Activated T-cell treated with anti-CD3 and anti-CD28 coated beads, Interleukin-2, amount 50 U/mL, for 24 hours (primary cell): Measurements from ENCODE around the gene SUB1.
"Not testable (repeated sequence)": the region's sequence is repeated elsewhere in the genome, so short reads cannot be mapped to it uniquely, and the experiment has no call there.

ENCODE experiments used
- DNase-seq: peaks from one replicate; pipeline ENCODE4 v3.0.0-alpha.2; 2020
- H3K27ac Mint-ChIP-seq: 2 replicates; pipeline ENCODE4 v1.8.0; 2020; ENCODE audit warnings: mild to moderate bottlenecking, mixed read lengths
- H3K27me3 Mint-ChIP-seq: 2 replicates; pipeline ENCODE4 v1.8.0; 2020; ENCODE audit warnings: mixed read lengths
- H3K36me3 Mint-ChIP-seq: 2 replicates; pipeline ENCODE4 v1.8.0; 2020; ENCODE audit warnings: low read depth, mixed read lengths
- H3K4me1 Mint-ChIP-seq: 2 replicates; pipeline ENCODE4 v1.8.0; 2020; ENCODE audit warnings: low read depth, mixed read lengths
- H3K4me3 Mint-ChIP-seq: 2 replicates; pipeline ENCODE4 v1.8.0; 2020; ENCODE audit warnings: mild to moderate bottlenecking, moderate library complexity, mixed read lengths
- H3K9me3 Mint-ChIP-seq: 2 replicates; pipeline ENCODE4 v1.8.0; 2020; ENCODE audit warnings: mixed read lengths

Gene SUB1

DNA sequence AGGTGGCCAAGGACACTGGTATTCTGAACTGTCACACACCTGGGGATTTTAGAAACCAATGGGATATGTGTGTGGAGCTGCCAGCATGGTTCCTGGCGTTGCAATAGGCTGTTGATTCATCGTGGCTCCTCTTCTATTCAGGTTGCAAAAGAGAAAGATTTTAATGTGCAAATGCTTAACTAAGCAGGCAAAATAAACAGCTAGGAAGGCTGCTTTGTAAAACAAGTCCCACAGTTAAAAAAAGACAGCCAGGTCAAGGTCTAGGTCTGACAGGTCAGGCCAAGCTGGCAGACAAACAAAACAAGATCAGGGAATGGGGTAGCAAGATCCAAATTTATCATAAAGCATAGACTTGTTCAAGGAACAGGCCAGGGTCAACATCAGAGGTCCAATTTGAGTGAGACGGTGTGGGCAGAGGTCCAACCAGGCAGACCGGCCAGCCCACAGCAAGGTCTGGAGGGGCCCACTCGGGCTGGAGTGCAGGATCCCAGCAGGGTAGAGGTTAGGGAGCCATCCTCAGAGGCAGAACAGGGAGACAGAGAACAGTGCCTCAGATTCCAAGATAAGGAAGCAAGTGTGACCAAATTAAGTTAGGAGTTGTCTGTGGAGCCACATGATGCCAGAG lies 45.6 kb downstream of the SUB1 start:
- DNase-seq: no peak
- Mint-ChIP-seq H3K36me3 (no peaks in the 10 kb centered on the region), H3K9me3 (no peaks in the 10 kb centered on the region), H3K4me3 (no peak overlapping the region), H3K27me3 (no peaks in the 10 kb centered on the region), H3K4me1 (no peaks in the 10 kb centered on the region), H3K27ac (no peak overlapping the region)

DNA sequence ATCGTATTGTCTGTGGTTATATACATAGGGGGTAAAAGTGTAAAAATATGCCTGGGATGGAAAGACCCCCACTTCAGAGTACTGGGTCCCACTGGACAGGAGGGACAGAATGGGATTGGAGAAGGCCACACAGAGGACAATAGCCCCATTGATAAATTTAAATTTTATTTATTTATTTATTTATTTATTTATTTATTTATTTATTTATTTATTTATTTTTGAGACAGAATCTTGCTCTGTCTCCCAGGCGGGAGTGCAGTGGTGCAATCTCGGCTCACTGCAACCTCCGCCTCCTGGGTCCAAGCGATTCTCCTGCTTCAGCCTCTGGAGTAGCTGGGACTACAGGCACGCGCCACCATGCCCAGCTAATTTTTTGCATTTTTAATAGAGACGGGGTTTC lies 47.7 kb downstream of the SUB1 start:
- not testable (repeated sequence) for H3K27ac Mint-ChIP-seq, H3K4me1 Mint-ChIP-seq

DNA sequence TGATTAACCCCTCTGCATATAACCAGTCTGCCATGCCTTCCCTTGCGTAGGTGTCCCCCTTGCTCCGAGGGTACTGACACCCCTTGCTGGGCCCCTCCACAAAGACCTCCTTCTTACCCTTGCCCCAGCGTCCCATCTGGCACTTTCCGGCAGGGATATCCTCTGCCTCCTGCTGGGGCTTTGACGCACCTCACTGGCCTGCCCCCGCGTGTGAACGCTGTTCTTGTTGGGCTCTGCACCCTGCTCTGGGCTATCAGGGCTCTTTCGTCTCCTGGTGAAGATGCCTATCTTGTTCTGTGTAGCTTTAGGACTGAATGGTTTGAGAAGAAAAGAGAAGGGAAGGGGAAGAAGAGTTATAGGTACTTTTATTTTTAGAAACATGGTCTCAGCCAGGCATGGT lies 53.0 kb downstream of the SUB1 start:
- Mint-ChIP-seq H3K4me1 (peaks cover 2% of the 10 kb centered on the region), H3K27me3 (no peaks in the 10 kb centered on the region), H3K9me3 (no peaks in the 10 kb centered on the region), H3K4me3 (no peak overlapping the region), H3K27ac (no peak overlapping the region), H3K36me3 (no peaks in the 10 kb centered on the region)
- no peak for DNase-seq

More for the DNA sequence above, 47.7 kb downstream of the SUB1 start:
- DNase-seq, H3K36me3 Mint-ChIP-seq, H3K9me3 Mint-ChIP-seq, H3K27me3 Mint-ChIP-seq, H3K4me3 Mint-ChIP-seq: not testable (repeated sequence)

DNA sequence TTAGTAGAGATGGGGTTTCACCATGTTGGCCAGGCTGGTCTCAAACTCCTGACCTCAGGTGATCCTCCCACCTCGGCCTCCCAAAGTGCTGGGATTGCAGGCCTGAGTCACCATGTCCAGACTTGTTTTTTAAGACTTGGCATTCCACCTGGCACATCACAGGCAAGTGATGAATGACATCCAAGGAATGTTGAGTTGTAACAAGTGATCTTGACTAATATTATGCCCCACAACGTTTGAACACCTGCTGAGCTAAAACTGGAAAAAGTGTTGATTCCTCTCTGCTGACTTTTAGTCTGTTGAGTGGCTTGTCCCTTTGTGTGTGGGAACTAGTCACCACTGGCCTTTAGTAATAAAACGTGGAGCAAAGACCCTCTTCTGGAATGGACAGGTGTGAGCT lies 54.6 kb downstream of the SUB1 start:
- no peaks in the 10 kb centered on the region for H3K36me3 Mint-ChIP-seq
- H3K4me3 Mint-ChIP-seq: no peak overlapping the region
- H3K27me3 Mint-ChIP-seq: no peaks in the 10 kb centered on the region
- no peak overlapping the region for H3K27ac Mint-ChIP-seq
- H3K9me3 Mint-ChIP-seq: no peaks in the 10 kb centered on the region
- no peak for DNase-seq
- peaks cover 2% of the 10 kb centered on the region for H3K4me1 Mint-ChIP-seq

DNA sequence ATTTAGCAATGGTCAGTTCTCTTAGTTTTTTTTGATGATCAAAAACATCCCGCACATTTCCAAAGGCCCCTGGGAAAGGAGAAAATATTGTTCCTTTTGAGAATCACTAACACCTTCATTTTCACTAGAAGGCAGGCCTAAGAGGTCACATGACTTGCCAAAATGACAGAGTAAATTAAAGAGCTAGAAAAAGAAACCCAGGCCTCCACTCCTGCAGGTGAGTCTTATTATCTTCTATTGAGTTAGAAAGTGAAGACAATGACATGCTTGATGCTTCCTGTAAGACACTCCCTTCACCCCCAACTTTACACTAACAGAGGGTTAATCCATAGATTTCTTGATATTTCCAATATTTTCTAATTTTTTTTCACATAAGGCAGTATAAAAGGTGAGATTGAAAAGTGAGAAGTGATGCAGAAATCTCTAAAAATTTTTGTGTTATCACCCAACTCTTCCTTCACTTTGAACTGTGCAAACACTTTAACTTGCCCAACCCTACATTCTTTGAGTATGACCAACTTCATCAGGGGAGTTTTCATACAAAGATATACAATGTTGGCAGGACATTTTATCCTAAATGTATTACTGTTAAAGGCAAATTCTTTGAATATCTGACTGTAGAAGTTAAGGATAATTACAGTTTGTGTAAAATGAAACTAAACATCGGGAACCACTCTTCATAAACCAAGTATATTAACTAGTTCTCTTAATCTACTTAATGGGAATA lies 57.1 kb downstream of the SUB1 start:
- no peak overlapping the region for H3K4me3 Mint-ChIP-seq
- no peak for DNase-seq

DNA sequence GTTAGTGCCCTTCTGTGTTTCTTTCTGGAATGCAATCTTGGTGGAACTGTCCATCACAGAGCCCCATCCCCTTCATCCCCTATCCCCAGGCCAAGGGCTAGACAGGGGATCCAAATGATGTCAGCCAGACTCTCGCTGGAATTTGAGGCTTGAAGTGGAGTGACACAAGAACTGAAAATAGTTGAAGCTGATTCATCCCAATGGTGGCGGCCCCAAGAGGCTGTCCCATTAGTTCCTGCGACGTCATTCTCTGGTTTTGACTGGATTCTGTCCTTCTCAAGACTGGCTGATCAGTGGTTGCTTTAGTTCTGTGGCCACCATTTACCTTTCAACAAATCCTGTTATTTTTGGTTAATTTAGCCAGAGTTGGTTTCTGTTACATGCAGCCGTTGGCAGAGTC lies 59.9 kb downstream of the SUB1 start:
- no peak overlapping the region for H3K4me3 Mint-ChIP-seq
- H3K27me3 Mint-ChIP-seq: no peaks in the 10 kb centered on the region
- H3K9me3 Mint-ChIP-seq: no peaks in the 10 kb centered on the region
- no peaks in the 10 kb centered on the region for H3K36me3 Mint-ChIP-seq
- peaks cover 2% of the 10 kb centered on the region for H3K4me1 Mint-ChIP-seq
- DNase-seq: no peak
- no peak overlapping the region for H3K27ac Mint-ChIP-seq

More for the DNA sequence above, 57.1 kb downstream of the SUB1 start:
- no peaks in the 10 kb centered on the region for H3K36me3 Mint-ChIP-seq
- H3K27ac Mint-ChIP-seq: no peak overlapping the region
- H3K9me3 Mint-ChIP-seq: no peaks in the 10 kb centered on the region
- H3K4me1 Mint-ChIP-seq: peaks cover 2% of the 10 kb centered on the region
- H3K27me3 Mint-ChIP-seq: no peaks in the 10 kb centered on the region

DNA sequence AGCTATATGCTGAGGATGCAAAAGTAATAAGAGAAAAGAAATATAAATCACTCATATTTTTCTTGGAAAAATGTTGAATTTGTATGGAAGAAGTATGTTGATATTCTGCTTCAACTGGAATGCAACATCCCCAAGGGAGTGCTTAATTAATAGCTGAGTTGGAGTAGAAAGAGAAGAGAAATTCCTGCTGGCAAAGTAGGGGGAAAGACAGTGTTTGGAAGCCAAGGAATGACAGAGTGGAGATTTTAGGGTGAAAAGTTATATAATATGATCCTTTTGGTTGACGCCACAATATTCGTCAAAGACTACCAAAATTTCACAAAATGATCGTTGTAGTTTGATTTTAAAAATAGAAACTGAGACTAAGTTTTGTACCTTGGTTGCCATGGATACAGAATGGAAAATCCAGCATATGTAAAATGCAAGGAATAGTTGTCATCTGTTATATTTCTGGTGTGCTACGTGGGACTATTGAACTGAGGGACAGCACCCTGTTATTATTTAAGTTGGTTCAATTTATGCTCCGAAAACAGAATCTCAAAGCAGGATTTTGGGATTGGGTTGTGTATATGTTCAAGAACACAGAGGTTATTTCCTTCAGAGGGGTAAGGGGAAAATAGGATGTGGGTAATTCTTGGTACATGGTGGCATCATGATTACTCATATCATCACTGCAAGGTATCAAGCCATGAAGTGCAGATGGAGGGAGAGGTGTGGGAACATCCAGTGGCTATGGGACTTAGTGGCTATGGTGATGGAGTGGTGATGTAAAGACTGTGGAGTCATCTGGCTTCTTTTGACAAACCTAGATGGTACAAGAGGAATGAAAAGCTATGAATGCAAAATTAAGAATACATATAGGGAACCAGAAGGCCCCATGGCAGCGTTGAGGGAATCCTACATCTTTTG lies 61.0 kb downstream of the SUB1 start:
- Mint-ChIP-seq H3K4me3 (no peak overlapping the region), H3K27ac (no peak overlapping the region), H3K4me1 (peaks cover 2% of the 10 kb centered on the region), H3K9me3 (no peaks in the 10 kb centered on the region), H3K36me3 (no peaks in the 10 kb centered on the region), H3K27me3 (no peaks in the 10 kb centered on the region)
- DNase-seq: no peak

DNA sequence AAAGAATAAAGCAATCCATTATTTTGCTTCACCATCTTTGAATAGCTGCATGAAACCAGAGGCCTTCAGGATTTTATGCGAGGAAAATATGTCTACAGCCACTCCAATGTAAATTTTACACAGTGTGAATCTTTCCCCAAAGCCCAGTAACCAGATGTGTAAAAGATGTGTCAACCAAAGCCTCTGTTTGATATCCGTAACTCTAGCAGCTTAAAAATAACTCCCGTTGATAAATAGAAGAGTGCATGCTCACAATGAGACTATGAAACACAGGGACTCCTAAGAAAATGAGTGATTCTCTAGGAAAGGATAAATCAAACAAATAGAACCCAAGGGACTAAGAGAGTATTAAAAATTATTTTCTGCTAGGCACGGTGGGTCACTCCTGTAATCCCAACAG lies 65.7 kb downstream of the SUB1 start:
- H3K4me3 Mint-ChIP-seq: no peak overlapping the region
- H3K27me3 Mint-ChIP-seq: peaks cover 5% of the 10 kb centered on the region
- no peak for DNase-seq
- no peaks in the 10 kb centered on the region for H3K4me1 Mint-ChIP-seq
- H3K36me3 Mint-ChIP-seq: no peaks in the 10 kb centered on the region
- H3K9me3 Mint-ChIP-seq: peaks cover 5% of the 10 kb centered on the region
- no peak overlapping the region for H3K27ac Mint-ChIP-seq

DNA sequence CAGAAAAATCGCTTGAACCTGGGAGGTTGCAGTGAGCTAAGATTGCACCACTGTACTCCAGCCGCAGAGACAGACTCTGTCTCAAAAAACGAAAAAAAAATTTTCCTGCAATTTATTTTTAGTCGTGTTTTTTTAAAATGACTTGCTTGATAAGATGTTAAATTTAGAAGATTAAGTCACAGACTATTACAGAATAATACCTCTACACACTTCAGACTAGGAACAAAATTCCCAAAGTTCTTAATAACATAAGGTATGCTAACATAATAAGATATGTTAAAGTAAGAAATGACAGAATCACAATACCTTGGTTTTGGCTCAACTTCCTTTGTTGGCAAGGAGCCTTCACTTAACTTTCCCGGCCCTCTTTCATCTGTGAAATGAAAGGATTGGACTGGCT lies 66.3 kb downstream of the SUB1 start:
- Mint-ChIP-seq H3K4me1 (no peaks in the 10 kb centered on the region), H3K27me3 (peaks cover 8% of the 10 kb centered on the region), H3K4me3 (no peak overlapping the region), H3K36me3 (no peaks in the 10 kb centered on the region), H3K9me3 (peaks cover 8% of the 10 kb centered on the region), H3K27ac (no peak overlapping the region)
- no peak for DNase-seq
